ENCODE measurements around the gene FIBCD1. TPM values are rescaled to one million over a fixed set of nuclear protein-coding genes. Genes with fewer than 3 reads are reported as not detected.

The FIBCD1 gene
- total and polyA plus RNA-seq, 12 donors, result 0.11 to 55.7 (median 18.3) TPM

DNA sequence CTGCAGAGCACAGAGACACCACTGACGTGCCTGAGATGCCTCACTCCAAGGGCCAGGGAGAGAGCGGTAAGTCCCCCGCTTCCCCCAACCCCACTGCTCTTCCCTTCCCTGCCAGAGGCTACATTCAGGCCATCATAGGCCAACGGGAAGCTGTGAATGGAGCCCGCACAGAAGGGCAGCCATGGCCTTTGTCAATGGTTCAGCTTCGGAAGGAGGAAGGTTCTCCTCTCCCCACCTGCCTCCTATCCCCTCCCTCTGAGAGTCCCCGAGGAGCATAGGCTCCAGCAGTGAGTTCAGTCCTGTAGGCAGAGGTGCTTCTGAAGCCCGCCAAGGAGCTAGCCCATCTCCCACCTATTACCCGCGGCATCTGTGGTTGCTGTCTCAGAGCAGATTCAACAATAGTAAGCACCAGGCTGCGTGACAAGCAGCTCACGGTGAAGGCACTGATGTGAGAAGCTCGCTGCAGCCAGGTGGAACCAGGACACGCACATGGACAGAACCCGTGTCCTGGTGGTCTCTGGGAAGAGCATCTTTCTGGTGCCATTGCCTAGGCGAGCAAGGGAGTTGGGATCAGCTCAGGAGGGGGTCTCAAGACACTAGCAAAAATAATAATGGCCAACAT, 58.3 kb downstream of the FIBCD1 start:
- 92 to 98% (median 95%) methylated on average over 15 to 16 of the region's 16 CpGs for WGBS, 4 donors
- H3K36me3 ChIP-seq (replicated peaks in 1 of 2), result peaks cover 0 to 89% of the 10 kb centered on the region in 2 donors
- H3K9me3 ChIP-seq (replicated peaks in 1 of 3), result no peaks in the 10 kb centered on the region
- no peaks in the 10 kb centered on the region for H3K27me3 ChIP-seq
- H3K27ac ChIP-seq, result no peak overlapping the region
- H3K4me3 ChIP-seq, result no peak overlapping the region
- intact Hi-C loops (cut with DNase I), result no loop called here
- DNase-seq, result no peak
- no peaks in the 10 kb centered on the region for H3K4me1 ChIP-seq (replicated peaks in 1 of 2)
- TF ChIP-seq CTCF (IDR thresholded peaks at IDR 0.05), result no peak
- TF ChIP-seq POLR2A (IDR thresholded peaks at IDR 0.05), result no peak

DNA sequence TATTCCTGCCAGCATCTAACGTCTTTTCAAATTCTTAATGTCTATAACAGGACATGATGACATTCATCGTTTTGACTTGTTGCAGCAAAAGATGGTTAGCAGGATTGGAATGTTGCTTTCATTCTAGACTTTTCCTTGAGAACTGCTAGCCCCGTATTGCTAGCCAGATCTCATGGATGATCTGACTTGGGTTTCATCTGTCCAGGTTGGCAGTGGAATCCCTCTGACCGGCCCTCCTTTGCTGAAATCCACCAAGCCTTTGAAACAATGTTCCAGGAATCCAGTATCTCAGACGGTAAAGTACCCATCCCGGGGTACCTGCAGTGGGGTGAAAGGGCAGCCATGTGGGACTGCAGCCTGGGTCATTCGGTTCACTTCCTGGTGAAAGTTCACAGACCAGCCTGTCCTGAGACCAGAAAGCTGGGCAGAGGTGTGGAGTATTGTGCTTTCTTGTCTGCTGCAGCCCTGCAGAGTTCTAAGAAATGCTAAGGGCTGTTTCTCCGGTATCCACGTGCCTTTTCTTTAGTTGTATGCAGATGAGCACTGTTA, 59.1 kb downstream of the FIBCD1 start:
- intact Hi-C loops (cut with DNase I), result no loop called here
- 88 to 95% (median 92%) methylated on average over 8 to 9 of the region's 9 CpGs for WGBS, 4 donors

DNA sequence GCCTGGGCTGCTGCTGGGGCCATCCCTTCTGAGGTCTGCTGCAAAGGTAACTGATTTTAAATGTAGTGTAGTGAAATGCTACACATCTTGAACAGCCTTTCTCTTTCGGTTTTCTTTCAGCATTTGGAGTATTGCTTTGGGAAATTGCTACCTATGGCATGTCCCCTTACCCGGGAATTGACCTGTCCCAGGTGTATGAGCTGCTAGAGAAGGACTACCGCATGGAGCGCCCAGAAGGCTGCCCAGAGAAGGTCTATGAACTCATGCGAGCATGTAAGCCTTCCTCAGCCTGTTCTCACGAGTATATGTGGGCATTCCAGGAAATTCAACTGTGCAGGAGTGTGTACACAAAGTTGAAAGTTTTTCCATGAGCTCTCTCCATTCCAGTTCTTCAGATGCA, 60.8 kb downstream of the FIBCD1 start:
- Histone ChIP-seq H3K4me1 (replicated peaks in 1 of 2) (no peaks in the 10 kb centered on the region), H3K9me3 (replicated peaks in 1 of 3) (no peaks in the 10 kb centered on the region), H3K4me3 (no peak overlapping the region), H3K27me3 (no peaks in the 10 kb centered on the region), H3K36me3 (replicated peaks in 1 of 2) (peaks cover 0 to 89% of the 10 kb centered on the region in 2 donors), H3K27ac (no peak overlapping the region)
- no peak for DNase-seq
- intact Hi-C loops (cut with DNase I), result no loop called here
- 88 to 97% (median 92%) methylated on average over 6 of the region's 6 CpGs for WGBS, 4 donors
- no peak for TF ChIP-seq POLR2A (IDR thresholded peaks at IDR 0.05)
- no peak for TF ChIP-seq CTCF (IDR thresholded peaks at IDR 0.05)

More for the DNA sequence above, 59.1 kb downstream of the FIBCD1 start:
- Histone ChIP-seq H3K4me1 (replicated peaks in 1 of 2) (no peaks in the 10 kb centered on the region), H3K4me3 (no peak overlapping the region), H3K9me3 (replicated peaks in 1 of 3) (no peaks in the 10 kb centered on the region), H3K36me3 (replicated peaks in 1 of 2) (peaks cover 0 to 89% of the 10 kb centered on the region in 2 donors), H3K27ac (no peak overlapping the region), H3K27me3 (no peaks in the 10 kb centered on the region)
- no peak for DNase-seq
- no peak for TF ChIP-seq CTCF (IDR thresholded peaks at IDR 0.05)
- no peak for TF ChIP-seq POLR2A (IDR thresholded peaks at IDR 0.05)

DNA sequence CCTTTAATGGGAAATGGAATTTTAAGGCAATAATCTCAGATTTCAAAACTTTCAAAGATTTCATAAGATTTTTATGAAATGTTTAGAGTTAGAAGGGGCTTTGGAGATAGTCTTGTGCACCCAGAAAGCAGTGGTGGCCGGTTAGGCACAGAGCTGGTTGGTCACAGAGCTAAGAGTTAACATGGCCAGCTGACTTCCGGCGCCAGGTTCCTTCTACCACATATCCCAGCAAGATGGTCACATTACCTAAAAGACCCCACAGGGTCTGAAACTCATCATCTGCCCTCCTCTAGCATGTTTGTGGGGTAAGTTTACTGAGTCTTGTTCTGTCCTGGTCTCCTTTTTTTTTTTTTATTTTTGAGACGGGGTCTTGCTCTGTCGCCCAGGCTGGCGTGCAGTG, 61.7 kb downstream of the FIBCD1 start:
- intact Hi-C loops (cut with DNase I), result no loop called here
- Histone ChIP-seq H3K27me3 (no peaks in the 10 kb centered on the region), H3K36me3 (replicated peaks in 1 of 2) (peaks cover 0 to 89% of the 10 kb centered on the region in 2 donors), H3K9me3 (replicated peaks in 1 of 3) (no peaks in the 10 kb centered on the region), H3K4me3 (no peak overlapping the region), H3K4me1 (replicated peaks in 1 of 2) (peaks cover 0 to 6% of the 10 kb centered on the region in 2 donors), H3K27ac (no peak overlapping the region)
- 94 to 98% (median 96%) methylated on average over 6 of the region's 6 CpGs for WGBS, 4 donors
- TF ChIP-seq CTCF (IDR thresholded peaks at IDR 0.05) (no peak), POLR2A (IDR thresholded peaks at IDR 0.05) (no peak)
- DNase-seq, result no peak
